Neural progenitor cell (in vitro differentiated cells): ENCODE results near the gene SLC37A1.

Experiments used
- EZH2 ChIP-seq: fragments of 200-600 bp; sonication (generic); IDR thresholded peaks from 2 replicates; pipeline ENCODE4 v1.6.1; 2017; ENCODE audit warnings: antibody characterized with exemption, mild to moderate bottlenecking, moderate library complexity
- EZH2phosphoT487 ChIP-seq: fragments of 200-600 bp; sonication (generic); IDR thresholded peaks from 2 replicates; pipeline ENCODE4 v1.6.1; 2017; ENCODE audit warnings: antibody characterized with exemption
- TF ChIP-seq, protein P1 (sequence below): fragments of 200-600 bp; sonication (generic); IDR thresholded peaks from 2 replicates; pipeline ENCODE4 v1.5.1; 2017; ENCODE audit warnings: antibody characterized with exemption, mild to moderate bottlenecking

DNA sequence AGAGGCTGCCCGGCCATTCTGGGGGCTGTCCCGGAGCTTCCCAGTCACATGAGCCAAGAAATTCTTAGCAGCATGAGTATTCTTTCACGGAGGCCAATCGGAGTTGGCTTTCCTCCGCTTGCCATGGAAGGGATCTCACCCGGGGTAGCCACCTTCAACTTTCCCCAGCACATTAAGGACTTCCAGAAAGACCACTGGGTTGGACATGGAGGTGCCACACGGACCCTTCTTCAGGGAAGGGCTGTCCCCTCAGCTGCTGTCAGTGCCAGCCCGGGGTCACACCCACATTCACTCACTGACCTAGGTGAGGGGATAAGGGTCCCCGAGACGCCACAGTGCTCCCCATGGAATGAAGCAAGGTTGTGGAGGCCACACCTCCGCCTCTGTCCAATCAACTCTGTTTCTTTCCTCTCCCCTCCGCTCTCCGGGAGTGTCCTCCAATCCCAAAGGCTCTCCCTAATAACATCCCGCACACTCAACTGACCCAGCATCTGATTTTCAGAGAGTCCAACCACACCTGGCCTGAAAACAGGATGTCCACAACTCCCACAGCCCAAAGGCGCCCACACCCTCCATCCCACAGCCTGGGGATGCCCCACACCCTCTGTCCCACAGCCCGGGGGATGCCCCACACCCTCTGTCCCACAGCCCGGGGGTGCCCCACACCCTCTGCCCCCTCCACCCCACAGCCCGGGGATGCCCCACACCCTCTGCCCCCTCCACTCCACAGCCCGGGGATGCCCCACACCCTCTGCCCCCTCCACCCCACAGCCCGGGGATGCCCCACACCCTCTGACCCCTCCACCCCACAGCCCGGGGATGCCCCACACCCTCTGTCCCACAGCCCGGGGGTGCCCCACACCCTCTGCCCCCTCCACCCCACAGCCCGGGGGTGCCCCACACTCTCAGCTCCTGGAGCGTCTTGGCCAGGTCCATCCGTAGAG is 37.0 kb upstream of the SLC37A1 start:
- TF ChIP-seq, protein P1, sequence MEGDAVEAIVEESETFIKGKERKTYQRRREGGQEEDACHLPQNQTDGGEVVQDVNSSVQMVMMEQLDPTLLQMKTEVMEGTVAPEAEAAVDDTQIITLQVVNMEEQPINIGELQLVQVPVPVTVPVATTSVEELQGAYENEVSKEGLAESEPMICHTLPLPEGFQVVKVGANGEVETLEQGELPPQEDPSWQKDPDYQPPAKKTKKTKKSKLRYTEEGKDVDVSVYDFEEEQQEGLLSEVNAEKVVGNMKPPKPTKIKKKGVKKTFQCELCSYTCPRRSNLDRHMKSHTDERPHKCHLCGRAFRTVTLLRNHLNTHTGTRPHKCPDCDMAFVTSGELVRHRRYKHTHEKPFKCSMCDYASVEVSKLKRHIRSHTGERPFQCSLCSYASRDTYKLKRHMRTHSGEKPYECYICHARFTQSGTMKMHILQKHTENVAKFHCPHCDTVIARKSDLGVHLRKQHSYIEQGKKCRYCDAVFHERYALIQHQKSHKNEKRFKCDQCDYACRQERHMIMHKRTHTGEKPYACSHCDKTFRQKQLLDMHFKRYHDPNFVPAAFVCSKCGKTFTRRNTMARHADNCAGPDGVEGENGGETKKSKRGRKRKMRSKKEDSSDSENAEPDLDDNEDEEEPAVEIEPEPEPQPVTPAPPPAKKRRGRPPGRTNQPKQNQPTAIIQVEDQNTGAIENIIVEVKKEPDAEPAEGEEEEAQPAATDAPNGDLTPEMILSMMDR = no peak
- no peak for TF ChIP-seq EZH2
- no peak for TF ChIP-seq EZH2phosphoT487
